SK-N-MC (cell line): ENCODE data around the gene CLECL1.
"Not testable (repeated sequence)": the region's sequence is repeated elsewhere in the genome, so short reads cannot be mapped to it uniquely, and the experiment has no call there.

Source experiments
- DNase-seq: peaks from one replicate; pipeline ENCODE4 v3.0.0-alpha.2; 2011; ENCODE audit warnings: low read depth, low spot score
- H3K27ac ChIP-seq: fragments of 200-600 bp; sonication (generic); 2 replicates; pipeline ENCODE4 v1.5.1; 2016; ENCODE audit warnings: mixed run types
- H3K36me3 ChIP-seq: fragments of 200-600 bp; sonication (generic); 2 replicates; pipeline ENCODE4 v1.6.1; 2017; ENCODE audit warnings: antibody characterized with exemption, low read length, mixed read lengths; ENCODE audit not compliant: insufficient read depth
- H3K4me3 ChIP-seq: fragments of 200-600 bp; sonication (generic); 2 replicates; pipeline ENCODE4 v1.5.1; 2016
- H3K9ac ChIP-seq: fragments of 200-600 bp; sonication (generic); 2 replicates; pipeline ENCODE4 v1.8.0; 2017; ENCODE audit warnings: mixed run types, mixed read lengths; ENCODE audit not compliant: insufficient read length
- H3K9me3 ChIP-seq: fragments of 200-600 bp; sonication (generic); 2 replicates; pipeline ENCODE4 v1.6.1; 2017; ENCODE audit warnings: low read depth, mild to moderate bottlenecking, antibody characterized with exemption, low read length, moderate library complexity, mixed read lengths
- EZH2 ChIP-seq: fragments of 200-600 bp; sonication (generic); IDR thresholded peaks from one replicate; pipeline ENCODE4 v1.6.1; 2017; ENCODE audit warnings: antibody characterized with exemption
- FOXP2 ChIP-seq: optimal IDR thresholded peaks from 2 replicates; pipeline ENCODE3; 2011; ENCODE audit warnings: mild to moderate bottlenecking, moderate library complexity; ENCODE audit not compliant: insufficient read depth; ENCODE audit errors: extremely low read length, control extremely low read depth
- POLR2AphosphoS5 ChIP-seq: IDR thresholded peaks from 2 replicates; pipeline ENCODE4 v1.6.1; 2012; ENCODE audit warnings: mild to moderate bottlenecking, low read depth, low read length, borderline replicate concordance

The CLECL1 gene

DNA sequence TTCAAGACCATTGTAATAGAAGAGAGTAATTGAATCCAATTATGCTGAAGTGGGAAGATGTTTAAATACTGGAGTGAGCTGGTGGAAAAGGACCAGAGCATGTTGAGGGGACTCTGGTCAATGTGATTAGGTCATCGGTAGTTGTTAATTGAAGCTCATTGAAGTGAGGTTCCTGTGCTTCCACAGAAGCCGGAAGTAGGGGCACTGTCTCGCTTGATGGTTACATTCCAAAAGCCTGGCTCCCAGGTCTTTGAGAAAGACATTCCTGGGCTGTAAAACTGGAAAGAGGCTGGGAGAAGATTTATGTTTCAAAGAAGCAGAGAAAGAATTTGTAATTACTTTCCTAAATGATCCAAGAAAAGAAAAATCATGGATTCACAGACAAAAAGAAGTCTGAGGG is 12.3 kb upstream of the CLECL1 start:
- Histone ChIP-seq H3K9me3 (no peaks in the 10 kb centered on the region), H3K36me3 (no peaks in the 10 kb centered on the region), H3K27ac (no peak overlapping the region), H3K4me3 (no peak overlapping the region), H3K9ac (no peak overlapping the region)
- TF ChIP-seq EZH2 (no peak), FOXP2 (no peak), POLR2AphosphoS5 (no peak)
- no peak for DNase-seq

DNA sequence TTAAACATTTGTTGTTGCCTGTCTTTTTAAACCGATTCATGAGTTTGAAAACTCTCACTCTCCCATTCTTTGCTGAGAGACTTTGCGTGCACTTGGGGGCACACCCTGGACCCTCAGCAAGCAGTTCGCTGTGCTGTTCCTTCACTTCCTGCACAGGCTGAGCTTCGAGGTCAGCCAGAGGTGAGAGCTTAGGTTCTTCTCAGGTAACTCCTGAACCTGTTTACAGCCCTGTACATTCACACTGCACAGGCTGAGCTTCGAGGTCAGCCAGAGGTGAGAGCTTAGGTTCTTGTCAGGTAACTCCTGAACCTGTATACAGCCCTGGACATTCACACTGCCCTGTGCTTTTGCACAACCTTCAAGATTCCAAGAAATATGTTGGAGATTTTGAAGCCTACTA is 9.8 kb upstream of the CLECL1 start:
- H3K27ac ChIP-seq, result no peak overlapping the region
- H3K36me3 ChIP-seq, result no peaks in the 10 kb centered on the region
- H3K9ac ChIP-seq, result no peak overlapping the region
- H3K4me3 ChIP-seq, result no peak overlapping the region
- TF ChIP-seq FOXP2 (no peak), POLR2AphosphoS5 (no peak), EZH2 (no peak)
- no peaks in the 10 kb centered on the region for H3K9me3 ChIP-seq
- DNase-seq, result no peak

- TF ChIP-seq EZH2, result no peak
- no peak for TF ChIP-seq POLR2AphosphoS5
- no peak for TF ChIP-seq FOXP2
- no peak for DNase-seq
- no peak overlapping the region for H3K27ac ChIP-seq
- H3K4me3 ChIP-seq, result no peak overlapping the region
- H3K36me3 ChIP-seq, result no peaks in the 10 kb centered on the region
- no peak overlapping the region for H3K9ac ChIP-seq
- no peaks in the 10 kb centered on the region for H3K9me3 ChIP-seq
Measured at GRCh38 chr12:9741726-9742125, 8.8 kb upstream of the CLECL1 start.

GRCh38 chr12:9740106-9740750 is 7.3 kb upstream of the CLECL1 start:
- no peak overlapping the region for H3K9ac ChIP-seq

DNA sequence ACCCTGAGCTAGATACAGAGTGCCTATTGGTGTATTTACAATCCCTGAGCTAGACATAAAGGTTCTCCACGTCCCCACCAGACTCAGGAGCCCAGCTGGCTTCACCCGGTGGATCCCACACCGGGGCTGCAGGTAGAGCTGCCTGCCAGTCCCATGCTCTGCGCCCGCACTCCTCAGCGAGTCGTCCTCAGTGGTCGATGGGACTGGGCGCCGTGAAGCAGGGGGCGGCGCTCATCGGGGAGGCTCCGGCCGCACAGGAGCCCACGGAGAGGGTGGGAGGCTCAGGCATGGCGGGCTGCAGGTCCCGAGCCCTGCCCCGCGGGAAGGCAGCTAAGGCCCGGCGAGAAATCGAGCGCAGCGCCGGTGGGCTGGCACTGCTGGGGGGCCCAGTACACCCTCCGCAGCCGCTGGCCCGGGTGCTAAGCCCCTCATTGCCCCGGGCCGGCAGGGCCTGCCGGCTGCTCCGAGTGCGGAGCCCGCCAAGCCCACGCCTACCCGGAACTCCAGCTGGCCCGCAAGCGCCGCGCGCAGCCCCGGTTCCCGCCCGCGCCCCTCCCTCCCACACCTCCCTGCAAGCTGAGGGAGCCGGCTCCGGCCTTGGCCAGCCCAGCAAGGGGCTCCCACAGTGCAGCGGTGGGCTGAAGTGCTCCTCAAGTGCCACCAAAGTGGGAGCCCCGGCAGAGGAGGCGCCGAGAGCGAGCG is 6.7 kb upstream of the CLECL1 start:
- H3K9ac ChIP-seq, DNase-seq, H3K27ac ChIP-seq, H3K4me3 ChIP-seq, H3K9me3 ChIP-seq, H3K36me3 ChIP-seq: not testable (repeated sequence)

More at GRCh38 chr12:9740106-9740750, 7.3 kb upstream of the CLECL1 start:
- H3K9me3 ChIP-seq, result no peaks in the 10 kb centered on the region
- no peak for DNase-seq
- TF ChIP-seq FOXP2 (no peak), EZH2 (no peak), POLR2AphosphoS5 (no peak)
- no peaks in the 10 kb centered on the region for H3K36me3 ChIP-seq
- H3K27ac ChIP-seq, result no peak overlapping the region
- H3K4me3 ChIP-seq, result no peak overlapping the region

DNA sequence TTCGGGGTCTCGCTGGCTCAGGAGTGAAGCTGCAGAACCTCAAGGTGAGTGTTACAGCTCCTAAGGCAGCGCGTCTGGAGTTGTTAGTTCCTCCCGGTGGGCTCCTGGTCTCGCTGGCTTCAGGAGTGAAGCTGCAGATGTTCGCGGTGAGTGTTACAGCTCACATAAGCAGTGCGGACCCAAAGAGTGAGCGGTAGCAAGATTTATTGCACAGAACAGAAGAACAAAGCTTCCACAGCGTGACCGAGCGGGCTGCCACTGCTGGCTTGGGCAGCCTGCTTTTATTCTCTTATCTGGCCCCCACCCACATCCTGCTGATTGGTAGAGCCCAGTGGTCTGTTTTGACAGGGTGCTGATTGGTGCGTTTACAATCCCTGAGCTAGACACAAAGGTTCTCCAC is 6.0 kb upstream of the CLECL1 start:
- H3K36me3 ChIP-seq, H3K4me3 ChIP-seq, H3K27ac ChIP-seq, H3K9ac ChIP-seq, DNase-seq, H3K9me3 ChIP-seq: not testable (repeated sequence)

GRCh38 chr12:9736936-9737705 is 4.2 kb upstream of the CLECL1 start:
- Histone ChIP-seq H3K27ac (peak overlapping the region; percentile 42; the same call in 1 of the 2 replicates), H3K4me3 (no peak overlapping the region), H3K36me3 (no peaks in the 10 kb centered on the region), H3K9ac (peak overlapping the region; percentile 38), H3K9me3 (no peaks in the 10 kb centered on the region)
- no peak for DNase-seq
- no peak for TF ChIP-seq FOXP2
- TF ChIP-seq EZH2, result no peak
- no peak for TF ChIP-seq POLR2AphosphoS5

GRCh38 chr12:9735601-9736000 is 2.7 kb upstream of the CLECL1 start:
- Histone ChIP-seq H3K9me3 (no peaks in the 10 kb centered on the region), H3K36me3 (no peaks in the 10 kb centered on the region)
- TF ChIP-seq FOXP2 (no peak), EZH2 (no peak), POLR2AphosphoS5 (no peak)

More at GRCh38 chr12:9735601-9736000, 2.7 kb upstream of the CLECL1 start:
- no peak for DNase-seq
- H3K27ac ChIP-seq, result no peak overlapping the region
- H3K9ac ChIP-seq, result no peak overlapping the region
- H3K4me3 ChIP-seq, result no peak overlapping the region
